ENCODE results near the gene LRRTM4.
"Not testable (repeated sequence)": the region's sequence is repeated elsewhere in the genome, so short reads cannot be mapped to it uniquely, and the experiment has no call there.

The LRRTM4 gene

GRCh38 chr2:77207331-77207730 lies 314.8 kb downstream of the LRRTM4 start:
- H3K4me3 Mint-ChIP-seq: no peak overlapping the region
- no peak for DNase-seq (ENCODE audit: low spot score)
- H3K27ac Mint-ChIP-seq: no peak overlapping the region
- no peaks in the 10 kb centered on the region for H3K4me1 Mint-ChIP-seq (ENCODE audit: low read depth)
- H3K27me3 Mint-ChIP-seq (ENCODE audit: low read depth): no peaks in the 10 kb centered on the region
- no peaks in the 10 kb centered on the region for H3K36me3 Mint-ChIP-seq (ENCODE audit: low read depth)
- H3K9me3 Mint-ChIP-seq: peaks cover 35% of the 10 kb centered on the region

GRCh38 chr2:77201755-77202154 lies 320.4 kb downstream of the LRRTM4 start:
- Mint-ChIP-seq H3K4me1 (ENCODE audit: low read depth) (no peaks in the 10 kb centered on the region), H3K9me3 (peaks cover 26% of the 10 kb centered on the region), H3K27me3 (ENCODE audit: low read depth) (no peaks in the 10 kb centered on the region), H3K27ac (no peak overlapping the region), H3K4me3 (no peak overlapping the region), H3K36me3 (ENCODE audit: low read depth) (no peaks in the 10 kb centered on the region)
- DNase-seq (ENCODE audit: low spot score): no peak

- peaks cover 27% of the 10 kb centered on the region for H3K9me3 Mint-ChIP-seq
- H3K4me3 Mint-ChIP-seq: no peak overlapping the region
- H3K36me3 Mint-ChIP-seq (ENCODE audit: low read depth): no peaks in the 10 kb centered on the region
- no peaks in the 10 kb centered on the region for H3K4me1 Mint-ChIP-seq (ENCODE audit: low read depth)
- no peaks in the 10 kb centered on the region for H3K27me3 Mint-ChIP-seq (ENCODE audit: low read depth)
- H3K27ac Mint-ChIP-seq: no peak overlapping the region
- DNase-seq (ENCODE audit: low spot score): no peak
These were observed 322.8 kb downstream of the LRRTM4 start for GRCh38 chr2:77199411-77199810.

- Mint-ChIP-seq H3K36me3 (ENCODE audit: low read depth) (no peaks in the 10 kb centered on the region), H3K4me3 (no peak overlapping the region), H3K9me3 (peaks cover 18% of the 10 kb centered on the region), H3K27ac (no peak overlapping the region), H3K4me1 (ENCODE audit: low read depth) (no peaks in the 10 kb centered on the region), H3K27me3 (ENCODE audit: low read depth) (no peaks in the 10 kb centered on the region)
- DNase-seq (ENCODE audit: low spot score): no peak
These were observed 328.2 kb downstream of the LRRTM4 start for GRCh38 chr2:77193858-77194448.

- no peak for DNase-seq (ENCODE audit: low spot score)
- Mint-ChIP-seq H3K9me3 (peaks cover 26% of the 10 kb centered on the region), H3K36me3 (ENCODE audit: low read depth) (no peaks in the 10 kb centered on the region), H3K4me3 (no peak overlapping the region), H3K27me3 (ENCODE audit: low read depth) (no peaks in the 10 kb centered on the region), H3K4me1 (ENCODE audit: low read depth) (no peaks in the 10 kb centered on the region), H3K27ac (no peak overlapping the region)
These were observed 329.3 kb downstream of the LRRTM4 start for GRCh38 chr2:77192811-77193289.

GRCh38 chr2:77191665-77192064 lies 330.5 kb downstream of the LRRTM4 start:
- DNase-seq (ENCODE audit: low spot score): no peak
- no peaks in the 10 kb centered on the region for H3K4me1 Mint-ChIP-seq (ENCODE audit: low read depth)
- no peak overlapping the region for H3K4me3 Mint-ChIP-seq
- H3K9me3 Mint-ChIP-seq: peaks cover 27% of the 10 kb centered on the region
- no peaks in the 10 kb centered on the region for H3K27me3 Mint-ChIP-seq (ENCODE audit: low read depth)
- H3K27ac Mint-ChIP-seq: no peak overlapping the region
- no peaks in the 10 kb centered on the region for H3K36me3 Mint-ChIP-seq (ENCODE audit: low read depth)

GRCh38 chr2:77190721-77191346 lies 331.3 kb downstream of the LRRTM4 start:
- no peaks in the 10 kb centered on the region for H3K4me1 Mint-ChIP-seq (ENCODE audit: low read depth)
- DNase-seq (ENCODE audit: low spot score): no peak
- H3K36me3 Mint-ChIP-seq (ENCODE audit: low read depth): no peaks in the 10 kb centered on the region
- peaks cover 31% of the 10 kb centered on the region for H3K9me3 Mint-ChIP-seq
- no peak overlapping the region for H3K4me3 Mint-ChIP-seq
- H3K27me3 Mint-ChIP-seq (ENCODE audit: low read depth): no peaks in the 10 kb centered on the region
- H3K27ac Mint-ChIP-seq: no peak overlapping the region

GRCh38 chr2:77185052-77185451 lies 337.1 kb downstream of the LRRTM4 start:
- Mint-ChIP-seq H3K27me3 (ENCODE audit: low read depth) (no peaks in the 10 kb centered on the region), H3K36me3 (ENCODE audit: low read depth) (no peaks in the 10 kb centered on the region), H3K9me3 (peaks cover 55% of the 10 kb centered on the region), H3K4me1 (ENCODE audit: low read depth) (no peaks in the 10 kb centered on the region), H3K27ac (no peak overlapping the region), H3K4me3 (no peak overlapping the region)
- DNase-seq (ENCODE audit: low spot score): no peak

- H3K27me3 Mint-ChIP-seq (ENCODE audit: low read depth): no peaks in the 10 kb centered on the region
These were observed 342.9 kb downstream of the LRRTM4 start for GRCh38 chr2:77179297-77179696.

GRCh38 chr2:77175266-77175780 lies 346.9 kb downstream of the LRRTM4 start:
- not testable (repeated sequence) for H3K27ac Mint-ChIP-seq; H3K36me3 Mint-ChIP-seq (ENCODE audit: low read depth); H3K4me1 Mint-ChIP-seq (ENCODE audit: low read depth); H3K27me3 Mint-ChIP-seq (ENCODE audit: low read depth); DNase-seq (ENCODE audit: low spot score); H3K4me3 Mint-ChIP-seq
- peaks cover 38% of the 10 kb centered on the region for H3K9me3 Mint-ChIP-seq

More at GRCh38 chr2:77179297-77179696, 342.9 kb downstream of the LRRTM4 start:
- no peak for DNase-seq (ENCODE audit: low spot score)
- no peak overlapping the region for H3K27ac Mint-ChIP-seq
- H3K9me3 Mint-ChIP-seq: peaks cover 43% of the 10 kb centered on the region
- H3K4me1 Mint-ChIP-seq (ENCODE audit: low read depth): no peaks in the 10 kb centered on the region
- no peaks in the 10 kb centered on the region for H3K36me3 Mint-ChIP-seq (ENCODE audit: low read depth)
- H3K4me3 Mint-ChIP-seq: no peak overlapping the region

- Mint-ChIP-seq H3K27me3 (ENCODE audit: low read depth) (no peaks in the 10 kb centered on the region), H3K36me3 (ENCODE audit: low read depth) (no peaks in the 10 kb centered on the region), H3K27ac (no peak overlapping the region), H3K4me3 (no peak overlapping the region), H3K4me1 (ENCODE audit: low read depth) (no peaks in the 10 kb centered on the region), H3K9me3 (peaks cover 39% of the 10 kb centered on the region)
- DNase-seq (ENCODE audit: low spot score): no peak
These were observed 352.8 kb downstream of the LRRTM4 start for GRCh38 chr2:77169426-77169825.

- H3K9me3 Mint-ChIP-seq: peaks cover 44% of the 10 kb centered on the region
- H3K36me3 Mint-ChIP-seq (ENCODE audit: low read depth); H3K4me1 Mint-ChIP-seq (ENCODE audit: low read depth); H3K27me3 Mint-ChIP-seq (ENCODE audit: low read depth); H3K4me3 Mint-ChIP-seq; H3K27ac Mint-ChIP-seq; DNase-seq (ENCODE audit: low spot score): not testable (repeated sequence)
These were observed 358.2 kb downstream of the LRRTM4 start for GRCh38 chr2:77164021-77164420.

- H3K27ac Mint-ChIP-seq: no peak overlapping the region
- H3K27me3 Mint-ChIP-seq (ENCODE audit: low read depth): no peaks in the 10 kb centered on the region
- H3K9me3 Mint-ChIP-seq: peaks cover 50% of the 10 kb centered on the region
- H3K36me3 Mint-ChIP-seq (ENCODE audit: low read depth): no peaks in the 10 kb centered on the region
- H3K4me1 Mint-ChIP-seq (ENCODE audit: low read depth): no peaks in the 10 kb centered on the region
- DNase-seq (ENCODE audit: low spot score): no peak
- no peak overlapping the region for H3K4me3 Mint-ChIP-seq
These were observed 361.2 kb downstream of the LRRTM4 start for GRCh38 chr2:77161009-77161408.

GRCh38 chr2:77156599-77156998 lies 365.6 kb downstream of the LRRTM4 start:
- Mint-ChIP-seq H3K4me3 (no peak overlapping the region), H3K36me3 (ENCODE audit: low read depth) (no peaks in the 10 kb centered on the region), H3K27ac (no peak overlapping the region), H3K9me3 (peaks cover 38% of the 10 kb centered on the region), H3K4me1 (ENCODE audit: low read depth) (no peaks in the 10 kb centered on the region), H3K27me3 (ENCODE audit: low read depth) (no peaks in the 10 kb centered on the region)
- no peak for DNase-seq (ENCODE audit: low spot score)
